H1 (cell line): Measurements from ENCODE around the gene IDUA. TPM values are rescaled to one million over a fixed set of nuclear protein-coding genes. Genes with fewer than 3 reads are reported as not detected.

ENCODE experiments used
- BCL11A ChIP-seq, 2 experiments: IDR thresholded peaks; one replicate each; pipeline ENCODE4 v1.6.1; 2011; ENCODE audit warnings: low read depth in 2 of 2, low read length in 2 of 2, mild to moderate bottlenecking in 2 of 2
- CBX5 ChIP-seq: fragments of 300-800, 300-1000 bp; sonication (generic); IDR thresholded peaks from 2 replicates; pipeline ENCODE4 v1.7.1; 2016; ENCODE audit warnings: antibody characterized with exemption, low read length, low read depth
- CEBPB ChIP-seq: IDR thresholded peaks from 2 replicates; pipeline ENCODE4 v1.6.1; 2012; ENCODE audit warnings: low read depth, low read length
- SUZ12 ChIP-seq: fragments of 200-600 bp; sonication (generic); IDR thresholded peaks from 2 replicates; pipeline ENCODE4 v1.6.1; 2012; ENCODE audit warnings: mild to moderate bottlenecking, inconsistent platforms, low read length, moderate library complexity, mixed read lengths
- polyA plus RNA-seq, 7 experiments: library from polyadenylated mRNA; depleted of rRNA in 3 of 7; stranded (reverse) in 5 of 7; unstranded in 2 of 7; fragments of >200 nt in 5 of 7; fragments of 200-250 nt in 2 of 7; gene quantifications; 1 replicate in 5 of 7; 2 replicates in 1 of 7; 4 replicates in 1 of 7; pipeline versions ENCODE4 v1.2.1 to v1.2.3, GENCODE V29; 2011 to 2013; ENCODE audit warnings: missing spikeins in 2 of 7, mixed read lengths in 2 of 7
- total RNA-seq: library from RNA; stranded (reverse); fragmentation: NEBNext Ultra II Directional; extraction: Animal tissue kit (Norgen Biotek cat#: 25700); gene quantifications from 2 replicates; pipeline ENCODE4 v1.2.1, GENCODE V29; 2021

The IDUA gene
- total and polyA plus RNA-seq, 2 of the 8 experiments (the other 6 are each of a cell fraction or from before 2014, with no cell fraction given): 2.8 to 4.8 TPM

- TF ChIP-seq CBX5: no peak
- TF ChIP-seq BCL11A (IDR thresholded peaks at IDR 0.05; ENCODE audit: low read depth in 2 of 2, low read length in 2 of 2): no peak
- no peak for TF ChIP-seq CEBPB
- no peak for TF ChIP-seq SUZ12
- TF ChIP-seq, all 59 proteins: peak for 0
Measured at GRCh38 chr4:1044469-1045192, 57.8 kb downstream of the IDUA start (continued).
